ENCODE data around the gene ZFPM1.
"Not testable (repeated sequence)": the region's sequence is repeated elsewhere in the genome, so short reads cannot be mapped to it uniquely, and the experiment has no call there.

Gene ZFPM1

DNA sequence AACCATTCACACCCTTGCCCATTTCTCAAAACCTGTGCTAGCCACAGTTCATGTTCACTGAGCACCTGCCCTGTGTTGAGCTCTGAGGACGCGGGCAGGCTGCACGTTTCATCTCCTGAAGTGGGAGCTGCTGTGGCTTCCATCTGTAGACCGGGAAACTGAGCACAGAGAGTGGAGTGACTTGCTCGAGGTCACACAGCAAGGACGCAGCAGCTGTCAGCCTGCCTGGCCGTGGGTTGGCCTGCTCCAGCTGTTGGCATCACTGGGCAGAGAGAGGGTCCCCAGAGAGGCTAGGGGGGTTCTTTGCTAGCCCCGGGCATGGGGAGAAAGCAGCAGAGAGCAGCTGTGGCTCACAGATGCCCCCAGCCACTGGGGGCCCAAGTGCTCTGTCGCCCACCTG is 28.8 kb downstream of the ZFPM1 start:
- no peak for DNase-seq (ENCODE audit: low read depth in 1 of 2, low spot score in 1 of 2)

DNA sequence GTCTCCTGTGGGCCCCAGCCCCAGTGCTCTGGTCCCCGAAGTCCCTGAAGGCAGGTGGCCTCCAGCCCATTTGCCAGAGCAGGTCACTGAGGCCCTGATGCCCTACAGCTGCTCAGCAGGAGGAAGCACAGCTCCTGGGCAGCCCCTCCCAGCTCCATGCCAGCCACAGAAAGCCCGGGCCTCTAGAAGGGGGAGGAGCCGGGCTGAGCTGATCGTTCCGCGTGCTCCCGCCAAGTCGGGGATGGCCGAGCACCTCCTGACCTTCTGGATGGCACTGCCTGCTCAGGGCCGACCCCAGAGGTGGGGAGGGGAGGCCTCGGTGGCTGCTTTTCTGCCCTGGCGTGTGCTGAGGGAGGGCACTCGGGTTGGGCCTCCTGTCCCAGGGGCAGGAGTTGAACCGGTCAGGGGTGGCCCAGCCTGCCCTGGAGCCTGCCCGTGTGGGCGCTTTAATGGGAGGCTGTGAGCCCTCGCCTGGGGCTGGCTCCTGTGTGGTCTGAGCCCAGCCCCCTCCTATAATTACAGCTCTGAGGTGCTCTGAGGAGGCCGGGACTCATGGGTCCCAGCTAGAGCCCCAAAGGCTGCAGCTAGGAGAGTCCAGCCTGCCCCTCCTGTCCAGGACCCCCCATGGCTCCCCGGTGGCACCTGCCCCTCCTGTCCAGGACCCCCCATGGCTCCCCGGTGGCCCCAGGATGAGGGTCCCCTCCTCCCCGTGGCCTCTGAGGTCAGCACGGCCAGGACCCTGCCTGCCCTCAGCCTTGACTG is 29.7 kb downstream of the ZFPM1 start:
- TF ChIP-seq GABPA (IDR thresholded peaks at IDR 0.05; ENCODE audit: low read depth) = no peak
- Histone ChIP-seq H3K27ac (replicated peaks) (no peak overlapping the region), H3K27me3 (ENCODE audit: insufficient read depth, poor library complexity, severe bottlenecking) (peaks cover 2% of the 10 kb centered on the region), H3K4me3 (replicated peaks; ENCODE audit: insufficient read depth, low read length) (no peak overlapping the region)
- DNase-seq (ENCODE audit: low read depth in 1 of 2, low spot score in 1 of 2) = peak in 1 of 2 experiments; percentile 25

More for the DNA sequence above, 28.8 kb downstream of the ZFPM1 start:
- H3K4me3 ChIP-seq (replicated peaks; ENCODE audit: insufficient read depth, low read length) = no peak overlapping the region
- TF ChIP-seq SPI1 (IDR thresholded peaks at IDR 0.05; ENCODE audit: borderline replicate concordance, low read depth) (no peak), CTCF (IDR thresholded peaks at IDR 0.05; ENCODE audit: insufficient read depth, low read length) (no peak), GABPA (IDR thresholded peaks at IDR 0.05; ENCODE audit: low read depth) (no peak), REST (IDR thresholded peaks at IDR 0.05; ENCODE audit: insufficient replicate concordance, low read depth) (no peak), POLR2AphosphoS5 (IDR thresholded peaks at IDR 0.05; ENCODE audit: low read depth) (no peak)
- no peak overlapping the region for H3K27ac ChIP-seq (replicated peaks)
- H3K27me3 ChIP-seq (ENCODE audit: insufficient read depth, poor library complexity, severe bottlenecking) = peaks cover 2% of the 10 kb centered on the region

GRCh38 chr16:88483392-88483641 is 30.2 kb downstream of the ZFPM1 start:
- TF ChIP-seq CTCF (IDR thresholded peaks at IDR 0.05; ENCODE audit: insufficient read depth, low read length) (no peak), SPI1 (IDR thresholded peaks at IDR 0.05; ENCODE audit: borderline replicate concordance, low read depth) (no peak), GABPA (IDR thresholded peaks at IDR 0.05; ENCODE audit: low read depth) (no peak), REST (IDR thresholded peaks at IDR 0.05; ENCODE audit: insufficient replicate concordance, low read depth) (no peak), POLR2AphosphoS5 (IDR thresholded peaks at IDR 0.05; ENCODE audit: low read depth) (no peak)
- DNase-seq (ENCODE audit: low read depth in 1 of 2, low spot score in 1 of 2) = no peak
- Histone ChIP-seq H3K27me3 (ENCODE audit: insufficient read depth, poor library complexity, severe bottlenecking) (peaks cover 2% of the 10 kb centered on the region), H3K27ac (replicated peaks) (no peak overlapping the region), H3K4me3 (replicated peaks; ENCODE audit: insufficient read depth, low read length) (no peak overlapping the region)

- Histone ChIP-seq H3K4me3 (replicated peaks; ENCODE audit: insufficient read depth, low read length) (no peak overlapping the region), H3K27ac (replicated peaks) (no peak overlapping the region), H3K27me3 (ENCODE audit: insufficient read depth, poor library complexity, severe bottlenecking) (no peaks in the 10 kb centered on the region)
- DNase-seq (ENCODE audit: low read depth in 1 of 2, low spot score in 1 of 2) = no peak
- TF ChIP-seq GABPA (IDR thresholded peaks at IDR 0.05; ENCODE audit: low read depth) (no peak), POLR2AphosphoS5 (IDR thresholded peaks at IDR 0.05; ENCODE audit: low read depth) (no peak), SPI1 (IDR thresholded peaks at IDR 0.05; ENCODE audit: borderline replicate concordance, low read depth) (no peak), REST (IDR thresholded peaks at IDR 0.05; ENCODE audit: insufficient replicate concordance, low read depth) (no peak), CTCF (IDR thresholded peaks at IDR 0.05; ENCODE audit: insufficient read depth, low read length) (no peak)
Measured at GRCh38 chr16:88484505-88485365, 31.7 kb downstream of the ZFPM1 start.

- not testable (repeated sequence) for DNase-seq (ENCODE audit: low read depth in 1 of 2, low spot score in 1 of 2); H3K27me3 ChIP-seq (ENCODE audit: insufficient read depth, poor library complexity, severe bottlenecking); H3K4me3 ChIP-seq (replicated peaks; ENCODE audit: insufficient read depth, low read length); H3K27ac ChIP-seq (replicated peaks)
Measured at GRCh38 chr16:88485366-88485741, 32.3 kb downstream of the ZFPM1 start.

Data from HL-60 (cell line).